HuH-7 (cell line): ENCODE results near the gene ADAMTS2.

ENCODE experiments used
- DNase-seq: peaks from one replicate; pipeline ENCODE4 v3.0.0; 2011; ENCODE audit warnings: low spot score

Gene ADAMTS2

GRCh38 chr5:179311091-179311470 is 34.2 kb downstream of the ADAMTS2 start:
- no peak for DNase-seq

- no peak for DNase-seq
Observed at GRCh38 chr5:179310439-179311090, 34.7 kb downstream of the ADAMTS2 start.

- DNase-seq = no peak
Observed at GRCh38 chr5:179309751-179310320, 35.4 kb downstream of the ADAMTS2 start.

- no peak for DNase-seq
Observed at GRCh38 chr5:179309383-179309670, 35.9 kb downstream of the ADAMTS2 start.

- DNase-seq = no peak
Observed at GRCh38 chr5:179308563-179309382, 36.5 kb downstream of the ADAMTS2 start.

GRCh38 chr5:179307931-179308471 is 37.3 kb downstream of the ADAMTS2 start:
- no peak for DNase-seq

GRCh38 chr5:179307013-179307800 is 38.1 kb downstream of the ADAMTS2 start:
- no peak for DNase-seq

GRCh38 chr5:179306191-179307012 is 38.9 kb downstream of the ADAMTS2 start:
- no peak for DNase-seq

- DNase-seq = no peak
Observed at GRCh38 chr5:179304871-179305270, 40.4 kb downstream of the ADAMTS2 start.

- no peak for DNase-seq
Observed at GRCh38 chr5:179304466-179304865, 40.8 kb downstream of the ADAMTS2 start.

- no peak for DNase-seq
Observed at GRCh38 chr5:179303451-179304200, 41.6 kb downstream of the ADAMTS2 start.

GRCh38 chr5:179302499-179303185 is 42.6 kb downstream of the ADAMTS2 start:
- DNase-seq = no peak

GRCh38 chr5:179301796-179302195 is 43.5 kb downstream of the ADAMTS2 start:
- DNase-seq = no peak

GRCh38 chr5:179301376-179301775 is 43.9 kb downstream of the ADAMTS2 start:
- no peak for DNase-seq

GRCh38 chr5:179300581-179301180 is 44.6 kb downstream of the ADAMTS2 start:
- no peak for DNase-seq

GRCh38 chr5:179298181-179298993 is 46.9 kb downstream of the ADAMTS2 start:
- no peak for DNase-seq

GRCh38 chr5:179297486-179298180 is 47.6 kb downstream of the ADAMTS2 start:
- no peak for DNase-seq

GRCh38 chr5:179297026-179297425 is 48.2 kb downstream of the ADAMTS2 start:
- no peak for DNase-seq
